Measurements from ENCODE around the gene FRMPD4. TPM values are rescaled to one million over a fixed set of nuclear protein-coding genes. Genes with fewer than 3 reads are reported as not detected.

The FRMPD4 gene
- total and polyA plus RNA-seq, 2 of the 13 experiments (the other 11 are each of a cell fraction or from before 2014, with no cell fraction given), result not detected

- TF ChIP-seq ZBTB10 (CRISPR knock-in tag; IDR thresholded peaks at IDR 0.05; ENCODE audit: borderline replicate concordance) (no peak), PHF5A (CRISPR knock-in tag; IDR thresholded peaks at IDR 0.05; ENCODE audit: low read depth, unreplicated experiment) (no peak)
- TF ChIP-seq, protein P1, sequence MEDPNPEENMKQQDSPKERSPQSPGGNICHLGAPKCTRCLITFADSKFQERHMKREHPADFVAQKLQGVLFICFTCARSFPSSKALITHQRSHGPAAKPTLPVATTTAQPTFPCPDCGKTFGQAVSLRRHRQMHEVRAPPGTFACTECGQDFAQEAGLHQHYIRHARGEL (CRISPR knock-in tag; IDR thresholded peaks at IDR 0.05), result no peak
Observed at GRCh38 chrX:12141511-12141910, 3.2 kb downstream of the FRMPD4 start (continued).

DNA sequence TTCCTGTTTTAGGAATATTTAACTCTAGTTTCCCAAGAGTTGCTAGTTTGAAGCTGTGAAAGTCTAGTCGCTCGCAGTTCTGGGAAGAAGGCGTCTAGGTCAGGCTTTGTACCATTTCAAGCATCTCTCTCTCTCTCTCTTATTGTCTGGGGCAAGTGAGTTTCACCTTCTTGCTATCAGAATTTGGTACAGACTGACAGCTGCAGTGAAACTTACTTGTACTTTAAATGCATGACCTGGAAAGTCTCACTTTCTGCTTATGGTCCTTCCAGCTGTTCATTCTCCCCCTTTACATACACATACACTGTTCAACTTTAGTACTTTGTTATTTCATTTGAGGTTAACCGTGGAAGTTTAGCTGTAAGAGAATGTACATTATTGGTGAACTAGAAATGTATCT, 4.4 kb downstream of the FRMPD4 start:
- Histone ChIP-seq H3K9me3 (ENCODE audit: low read length) (no peaks in the 10 kb centered on the region), H3K4me3 (replicated peaks in 1 of 3; ENCODE audit: insufficient read depth in 1 of 3, low read depth in 2 of 3, low read length in 3 of 3) (no peak overlapping the region), H4K20me1 (ENCODE audit: insufficient read depth, low read length) (no peaks in the 10 kb centered on the region), H3K9ac (ENCODE audit: insufficient read depth, low read depth, low read length) (no peak overlapping the region), H3K79me2 (ENCODE audit: insufficient read depth, low read length) (no peaks in the 10 kb centered on the region), H3K27me3 (ENCODE audit: control insufficient read depth in 1 of 2, insufficient read depth in 2 of 2, low read length in 2 of 2) (peaks cover 0 to 1% of the 10 kb centered on the region in 2 experiments; a peak in 1 of 5 replicates), H2AFZ (ENCODE audit: low read length) (no peak overlapping the region), H3K4me1 (ENCODE audit: insufficient read depth, low read length) (no peaks in the 10 kb centered on the region), H3K27ac (ENCODE audit: extremely low read length, insufficient read depth, low read length) (no peak overlapping the region), H3K4me2 (ENCODE audit: low read depth, low read length) (no peak overlapping the region), H3K36me3 (replicated peaks in 1 of 2; ENCODE audit: control insufficient read depth in 1 of 2, insufficient read depth in 2 of 2, low read length in 2 of 2) (no peaks in the 10 kb centered on the region)
- CTCF ChIA-PET (ENCODE audit: low intra/inter-chr PET ratio, low total read pairs), result no interaction called here
- POLR2A ChIA-PET, result no interaction called here
- TF ChIP-seq IKZF1 (IDR thresholded peaks at IDR 0.05) (no peak), KAT7 (CRISPR knock-in tag; IDR thresholded peaks at IDR 0.05; ENCODE audit: borderline replicate concordance) (no peak), ZZZ3 (CRISPR knock-in tag; IDR thresholded peaks at IDR 0.05; ENCODE audit: borderline replicate concordance) (no peak), JDP2 (CRISPR knock-in tag; IDR thresholded peaks at IDR 0.05; ENCODE audit: borderline replicate concordance) (no peak), HNRNPL (IDR thresholded peaks at IDR 0.05; ENCODE audit: low read depth, low read length) (no peak), POLR2AphosphoS5 (IDR thresholded peaks at IDR 0.05; ENCODE audit: low read depth, low read length) (no peak), MAFF (IDR thresholded peaks at IDR 0.05; ENCODE audit: low read depth, low read length) (no peak), U2AF2 (IDR thresholded peaks at IDR 0.05; ENCODE audit: low read depth, low read length) (no peak)
- TF ChIP-seq, protein P2, sequence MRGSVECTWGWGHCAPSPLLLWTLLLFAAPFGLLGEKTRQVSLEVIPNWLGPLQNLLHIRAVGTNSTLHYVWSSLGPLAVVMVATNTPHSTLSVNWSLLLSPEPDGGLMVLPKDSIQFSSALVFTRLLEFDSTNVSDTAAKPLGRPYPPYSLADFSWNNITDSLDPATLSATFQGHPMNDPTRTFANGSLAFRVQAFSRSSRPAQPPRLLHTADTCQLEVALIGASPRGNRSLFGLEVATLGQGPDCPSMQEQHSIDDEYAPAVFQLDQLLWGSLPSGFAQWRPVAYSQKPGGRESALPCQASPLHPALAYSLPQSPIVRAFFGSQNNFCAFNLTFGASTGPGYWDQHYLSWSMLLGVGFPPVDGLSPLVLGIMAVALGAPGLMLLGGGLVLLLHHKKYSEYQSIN (CRISPR knock-in tag; IDR thresholded peaks at IDR 0.05; ENCODE audit: borderline replicate concordance), result no peak
- WGBS (ENCODE audit: low lambda C conversion rate), result 0% methylated on average over 4 of the region's 4 CpGs
- intact Hi-C loops (cut with micrococcal nuclease; ENCODE audit: unreplicated experiment) (no loop called here), in situ Hi-C loops (cut with HindIII; ENCODE audit: extremely low pct_ligation_motif_present, low pct_unique_long_range_greater_than_20kb) (no loop called here)
- FAIRE-seq, result no peak
- BruUV-seq (replicated peaks), result no TSS peak
- ATAC-seq, result no peak
- DNase-seq (ENCODE audit: low spot score), result no peak

All from HepG2 (cell line).